H1 (cell line): ENCODE measurements around the gene GALP. TPM values are rescaled to one million over a fixed set of nuclear protein-coding genes. Genes with fewer than 3 reads are reported as not detected.

Source experiments
- CTCF ChIA-PET: fragments of 300-600 bp; sonication (Branson Sonifier 250); formaldehyde crosslinking; loops from one replicate; lab custom pipeline; 2021; ENCODE audit not compliant: partially characterized antibody; lab: Charles Lee
- POLR2A ChIA-PET: fragments of 300-600 bp; sonication (Branson Sonifier 250); formaldehyde crosslinking; loops from one replicate; lab custom pipeline; 2021; ENCODE audit warnings: inconsistent platforms; ENCODE audit not compliant: partially characterized antibody; lab: Charles Lee
- DNase-seq, 2 experiments: peaks; one replicate each; pipeline versions ENCODE4 v3.0.0 to v3.0.0-alpha.2; 2010 to 2022; ENCODE audit warnings: low spot score in 2 of 2, low read depth in 1 of 2, mixed read lengths in 1 of 2
- FAIRE-seq: peaks from 2 replicates; lab custom pipeline; 2011; peaks lifted over from hg19 to GRCh38; lab: Jason Lieb, UNC
- H2AFZ ChIP-seq: 2 replicates; pipeline ENCODE4 v1.8.1; 2012; ENCODE audit warnings: low read length, inconsistent platforms
- H2AK5ac ChIP-seq: 2 replicates; pipeline ENCODE4 v1.6.1; 2013; ENCODE audit warnings: low read depth, low read length
- H2BK120ac ChIP-seq: replicated peaks from 2 replicates; pipeline ENCODE3; 2013; ENCODE audit warnings: low read depth, low read length, inconsistent platforms
- H2BK12ac ChIP-seq: 2 replicates; pipeline ENCODE4 v1.6.1; 2013; ENCODE audit warnings: low read depth, low read length
- H2BK15ac ChIP-seq: 2 replicates; pipeline ENCODE4 v1.6.1; 2013; ENCODE audit warnings: low read length
- H2BK20ac ChIP-seq: 2 replicates; pipeline ENCODE4 v1.6.1; 2013; ENCODE audit warnings: low read length
- H2BK5ac ChIP-seq: 2 replicates; pipeline ENCODE4 v1.6.1; 2013; ENCODE audit warnings: low read depth, low read length
- H3K14ac ChIP-seq: 2 replicates; pipeline ENCODE4 v1.6.1; 2013; ENCODE audit warnings: inconsistent platforms; ENCODE audit not compliant: insufficient read length
- H3K18ac ChIP-seq: 2 replicates; pipeline ENCODE4 v1.6.1; 2013; ENCODE audit warnings: low read length; ENCODE audit errors: extremely low read depth
- H3K23ac ChIP-seq: 2 replicates; pipeline ENCODE4 v1.6.1; 2013; ENCODE audit warnings: inconsistent platforms; ENCODE audit not compliant: insufficient read length
- H3K23me2 ChIP-seq: 2 replicates; pipeline ENCODE4 v1.6.1; 2013; ENCODE audit warnings: low read depth, low read length
- H3K27ac ChIP-seq: 2 replicates; pipeline ENCODE4 v1.6.1; 2011; ENCODE audit warnings: low read depth, low read length, inconsistent platforms
- H3K27me3 ChIP-seq, 4 experiments: replicated peaks in 1 of 4; 1 replicate in 1 of 4; 2 replicates in 3 of 4; pipeline versions ENCODE4 v1.6.1 to v1.8.1; 2011 to 2013; ENCODE audit warnings: low read length in 3 of 4, mild to moderate bottlenecking in 3 of 4, inconsistent platforms in 2 of 4, mixed read lengths in 2 of 4, moderate library complexity in 1 of 4; ENCODE audit not compliant: control insufficient read depth in 3 of 4, insufficient read depth in 3 of 4; ENCODE audit errors: extremely low read depth in 1 of 4
- H3K36me3 ChIP-seq, 4 experiments: 2 replicates each; pipeline versions ENCODE4 v1.6.1 to v1.8.1; 2011 to 2013; ENCODE audit warnings: mild to moderate bottlenecking in 4 of 4, low read length in 3 of 4, moderate library complexity in 2 of 4, control low read depth in 1 of 4, inconsistent platforms in 1 of 4; ENCODE audit not compliant: insufficient read depth in 4 of 4, control insufficient read depth in 2 of 4
- H3K4ac ChIP-seq: replicated peaks from 2 replicates; pipeline ENCODE3; 2013; ENCODE audit warnings: low read length, low read depth, mixed read lengths, inconsistent platforms; ENCODE audit not compliant: insufficient read length
- H3K4me1 ChIP-seq, 4 experiments: replicated peaks in 1 of 4; 1 replicate in 1 of 4; 2 replicates in 3 of 4; pipeline versions ENCODE4 v1.6.1 to v1.8.1; 2011 to 2013; ENCODE audit warnings: low read length in 3 of 4, inconsistent platforms in 2 of 4, mixed read lengths in 1 of 4; ENCODE audit not compliant: insufficient read depth in 4 of 4, control insufficient read depth in 3 of 4
- H3K4me2 ChIP-seq, 2 experiments: 2 replicates each; pipeline versions ENCODE4 v1.6.1 to v1.8.1; 2011 to 2013; ENCODE audit warnings: low read depth in 2 of 2, low read length in 2 of 2, control low read depth in 1 of 2, inconsistent platforms in 1 of 2, mild to moderate bottlenecking in 1 of 2; ENCODE audit not compliant: insufficient read depth in 1 of 2
- H3K4me3 ChIP-seq, 4 experiments: fragments of 200-600, 300-600 bp in 1 of 4; sonication (generic), shearing (Covaris generic), sonication (Bioruptor Twin) in 1 of 4; 2 replicates each; pipeline versions ENCODE4 v1.5.1 to v1.8.1; 2011 to 2016; ENCODE audit warnings: low read length in 4 of 4, low read depth in 3 of 4, control low read depth in 2 of 4, inconsistent platforms in 2 of 4, mild to moderate bottlenecking in 2 of 4, mixed read lengths in 1 of 4, moderate library complexity in 1 of 4; ENCODE audit not compliant: insufficient read depth in 2 of 4; ENCODE audit errors: extremely low read depth in 1 of 4
- H3K56ac ChIP-seq: replicated peaks from 2 replicates; pipeline ENCODE3; 2013; ENCODE audit warnings: low read depth, mild to moderate bottlenecking, mixed read lengths, low read length, inconsistent platforms; ENCODE audit not compliant: insufficient read length
- H3K79me1 ChIP-seq: 2 replicates; pipeline ENCODE4 v1.6.1; 2013; ENCODE audit warnings: low read depth, low read length, control low read depth
- H3K79me2 ChIP-seq, 2 experiments: 2 replicates each; pipeline versions ENCODE4 v1.6.1 to v1.8.1; 2012 to 2013; ENCODE audit warnings: low read length in 2 of 2, mild to moderate bottlenecking in 2 of 2, inconsistent platforms in 1 of 2; ENCODE audit not compliant: insufficient read depth in 2 of 2, control insufficient read depth in 1 of 2
- H3K9ac ChIP-seq, 4 experiments: replicated peaks in 1 of 4; 1 replicate in 1 of 4; 2 replicates in 3 of 4; pipeline versions ENCODE4 v1.6.1 to v1.8.1; 2011 to 2013; ENCODE audit warnings: low read depth in 3 of 4, low read length in 3 of 4, control low read depth in 2 of 4, mild to moderate bottlenecking in 2 of 4, moderate library complexity in 2 of 4, inconsistent platforms in 1 of 4; ENCODE audit errors: extremely low read depth in 1 of 4
- H3K9me3 ChIP-seq, 2 experiments: 2 replicates each; pipeline versions ENCODE4 v1.6.1 to v1.8.1; 2012 to 2013; ENCODE audit warnings: mild to moderate bottlenecking in 2 of 2, moderate library complexity in 2 of 2, control low read depth in 1 of 2, inconsistent platforms in 1 of 2, low read depth in 1 of 2, low read length in 1 of 2, mixed read lengths in 1 of 2; ENCODE audit not compliant: insufficient read depth in 2 of 2
- H4K20me1 ChIP-seq, 2 experiments: replicated peaks in 1 of 2; 2 replicates each; pipeline versions ENCODE3 to v1.8.1; 2011 to 2013; ENCODE audit warnings: inconsistent platforms in 2 of 2, low read length in 2 of 2, mild to moderate bottlenecking in 1 of 2; ENCODE audit not compliant: insufficient read depth in 2 of 2, control insufficient read depth in 1 of 2
- H4K5ac ChIP-seq: 2 replicates; pipeline ENCODE4 v1.6.1; 2013; ENCODE audit warnings: low read length, low read depth, mixed read lengths, inconsistent platforms; ENCODE audit not compliant: insufficient read length
- H4K8ac ChIP-seq: 2 replicates; pipeline ENCODE4 v1.8.0; 2013; ENCODE audit warnings: mild to moderate bottlenecking, moderate library complexity, low read length, inconsistent platforms; ENCODE audit not compliant: insufficient read depth; ENCODE audit errors: extremely low read depth
- H4K91ac ChIP-seq: replicated peaks from 2 replicates; pipeline ENCODE3; 2013; ENCODE audit warnings: low read length, mixed read lengths, inconsistent platforms; ENCODE audit not compliant: insufficient read length
- CHD2 ChIP-seq: IDR thresholded peaks from 2 replicates; pipeline ENCODE4 v1.6.1; 2012; ENCODE audit warnings: low read length, improper control_type of control experiment
- CTCF ChIP-seq, 3 experiments: IDR thresholded peaks; 1 replicate in 2 of 3; 2 replicates in 1 of 3; pipeline versions ENCODE4 v1.5.1 to v1.6.1; 2011; ENCODE audit warnings: low read length in 3 of 3, mild to moderate bottlenecking in 3 of 3, inconsistent platforms in 2 of 3, low read depth in 1 of 3, moderate library complexity in 1 of 3; ENCODE audit not compliant: insufficient read depth in 1 of 3; ENCODE audit errors: control extremely low read depth in 1 of 3
- FOSL1 ChIP-seq: IDR thresholded peaks from 2 replicates; pipeline ENCODE4 v1.6.1; 2011; ENCODE audit warnings: mild to moderate bottlenecking, low read depth, low read length, moderate library complexity; ENCODE audit not compliant: insufficient read depth
- HDAC6 ChIP-seq: IDR thresholded peaks from one replicate; pipeline ENCODE4 v1.7.1; 2012; ENCODE audit warnings: low read depth, mild to moderate bottlenecking, inconsistent platforms, low read length, moderate library complexity
- RAD21 ChIP-seq, 2 experiments: IDR thresholded peaks in 1 of 2; conservative IDR thresholded peaks in 1 of 2; 2 replicates each; pipeline ENCODE4 v1.6.1; 2011; ENCODE audit warnings: low read depth in 2 of 2, low read length in 2 of 2, improper control_type of control experiment in 1 of 2, inconsistent platforms in 1 of 2, mild to moderate bottlenecking in 1 of 2, moderate library complexity in 1 of 2
- RFX5 ChIP-seq: IDR thresholded peaks from 2 replicates; pipeline ENCODE4 v1.6.1; 2011; ENCODE audit warnings: low read depth, low read length, improper control_type of control experiment, borderline replicate concordance
- RXRA ChIP-seq: IDR thresholded peaks from 2 replicates; pipeline ENCODE4 v1.6.1; 2011; ENCODE audit warnings: low read depth, mild to moderate bottlenecking, low read length, moderate library complexity; ENCODE audit not compliant: insufficient read depth
- SIN3A ChIP-seq, 2 experiments: IDR thresholded peaks in 1 of 2; conservative IDR thresholded peaks in 1 of 2; 2 replicates each; pipeline ENCODE4 v1.6.1; 2011 to 2012; ENCODE audit warnings: low read length in 2 of 2, improper control_type of control experiment in 1 of 2, low read depth in 1 of 2, mild to moderate bottlenecking in 1 of 2
- USF2 ChIP-seq: IDR thresholded peaks from 2 replicates; pipeline ENCODE4 v1.6.1; 2011; ENCODE audit warnings: low read length, improper control_type of control experiment
- WGBS, 2 experiments: shearing (Covaris generic) in 1 of 2; methylation state at CpG; one replicate each; pipeline versions ENCODE4 v1.1.6 to v1.1.7; 2013 to 2015; ENCODE audit warnings: low lambda C conversion rate in 2 of 2, mixed read lengths in 2 of 2, inconsistent platforms in 1 of 2, low coverage in 1 of 2, missing lambda C conversion rate in 1 of 2; ENCODE audit not compliant: insufficient replicate concordance in 2 of 2, insufficient coverage in 1 of 2, insufficient read length in 1 of 2; ENCODE audit errors: extremely low coverage in 1 of 2, missing lambda C conversion rate in 1 of 2; 5-methylcytosine and 5-hydroxymethylcytosine counted together
- polyA plus RNA-seq, 7 experiments: library from polyadenylated mRNA; depleted of rRNA in 3 of 7; stranded (reverse) in 5 of 7; unstranded in 2 of 7; fragments of >200 nt in 5 of 7; fragments of 200-250 nt in 2 of 7; gene quantifications; 1 replicate in 5 of 7; 2 replicates in 1 of 7; 4 replicates in 1 of 7; pipeline versions ENCODE4 v1.2.1 to v1.2.3, GENCODE V29; 2011 to 2013; ENCODE audit warnings: missing spikeins in 2 of 7, mixed read lengths in 2 of 7
- total RNA-seq: library from RNA; stranded (reverse); fragmentation: NEBNext Ultra II Directional; extraction: Animal tissue kit (Norgen Biotek cat#: 25700); gene quantifications from 2 replicates; pipeline ENCODE4 v1.2.1, GENCODE V29; 2021

GALP gene
- total and polyA plus RNA-seq, 2 of the 8 experiments (the other 6 are each of a cell fraction or from before 2014, with no cell fraction given) = 0.14 TPM; not detected in 1

- H3K14ac ChIP-seq = no peak overlapping the region
- POLR2A ChIA-PET = interaction anchor here (1.1 kb wide), 1 partner anchor 93 kb away, joined by 4 read pairs; no protein-coding TSS in a partner anchor
- H2BK5ac ChIP-seq = no peak overlapping the region
- TF ChIP-seq RXRA = no peak
- TF ChIP-seq SIN3A (conservative IDR thresholded peaks at IDR 0.05 in 1 of 2, IDR thresholded peaks at IDR 0.05 in 1 of 2; ENCODE audit: low read depth in 1 of 2, low read length in 2 of 2) = no peak
- no peak for TF ChIP-seq CHD2
- TF ChIP-seq HDAC6 = no peak
- TF ChIP-seq RAD21 (IDR thresholded peaks at IDR 0.05 in 1 of 2, conservative IDR thresholded peaks at IDR 0.05 in 1 of 2; ENCODE audit: low read depth in 2 of 2, low read length in 2 of 2) = no peak
- TF ChIP-seq RFX5 = no peak
- TF ChIP-seq CTCF (IDR thresholded peaks at IDR 0.05; ENCODE audit: control extremely low read depth in 1 of 3, insufficient read depth in 1 of 3, low read depth in 1 of 3, low read length in 3 of 3) = no peak
- TF ChIP-seq FOSL1 = no peak
- TF ChIP-seq USF2 = no peak
These were observed 1.7 kb upstream of the GALP start for GRCh38 chr19:56174086-56174485.

More at GRCh38 chr19:56174086-56174485, 1.7 kb upstream of the GALP start:
- H2AK5ac ChIP-seq = no peak overlapping the region
- no peak overlapping the region for H3K9ac ChIP-seq
- no peaks in the 10 kb centered on the region for H3K79me2 ChIP-seq
- no peak overlapping the region for H3K23ac ChIP-seq
- H3K4me2 ChIP-seq = no peak overlapping the region
- no peaks in the 10 kb centered on the region for H3K9me3 ChIP-seq
- no peak overlapping the region for H4K91ac ChIP-seq
- no peak overlapping the region for H4K8ac ChIP-seq
- H3K27ac ChIP-seq = no peak overlapping the region
- no peak overlapping the region for H2BK12ac ChIP-seq
- FAIRE-seq (no peak), DNase-seq (no peak)
- no peak overlapping the region for H3K56ac ChIP-seq
- H3K18ac ChIP-seq = no peak overlapping the region
- H4K5ac ChIP-seq = no peak overlapping the region
- H2AFZ ChIP-seq = no peak overlapping the region
- no peaks in the 10 kb centered on the region for H3K79me1 ChIP-seq
- 73% methylated on average over 8 of the region's 9 CpGs; no CpG with 5 or more reads in 1 of the 2 experiments for WGBS, 2 experiments
- H3K4ac ChIP-seq = no peak overlapping the region
- CTCF ChIA-PET = interaction anchor here (0.8 to 13.8 kb wide), 14 partner anchors 11 to 542 kb away, joined by 3 to 137 read pairs (median 5); no protein-coding TSS in a partner anchor
- no peaks in the 10 kb centered on the region for H3K23me2 ChIP-seq
- no peak overlapping the region for H3K4me3 ChIP-seq
- no peaks in the 10 kb centered on the region for H4K20me1 ChIP-seq
- no peak overlapping the region for H2BK20ac ChIP-seq
- H2BK15ac ChIP-seq = no peak overlapping the region
- H2BK120ac ChIP-seq = no peak overlapping the region
- H3K4me1 ChIP-seq = peaks cover 0 to 3% (median 0%) of the 10 kb centered on the region in 4 experiments; a peak in 1 of 7 replicates
- no peaks in the 10 kb centered on the region for H3K36me3 ChIP-seq
- no peaks in the 10 kb centered on the region for H3K27me3 ChIP-seq
